Motor neuron (in vitro differentiated cells): Measurements from ENCODE around the gene RASIP1. TPM values are rescaled to one million over a fixed set of nuclear protein-coding genes. Genes with fewer than 3 reads are reported as not detected.
"Not testable (repeated sequence)": the region's sequence is repeated elsewhere in the genome, so short reads cannot be mapped to it uniquely, and the experiment has no call there.

ENCODE experiments used
- ATAC-seq, 8 experiments: fragments of 200-7000 bp; cut with Tn5 transposase; replicated peaks in 6 of 8; 2 replicates each; pipeline ENCODE4 v1.8.0; 2021; ENCODE audit warnings: mild to moderate bottlenecking in 8 of 8, moderate library complexity in 8 of 8
- H3K27ac ChIP-seq, 2 donors: fragments of 250-450 bp; sonication (Bioruptor Pico); 2 replicates each; pipeline ENCODE4 v1.9.0; 2021; ENCODE audit warnings: antibody characterized with exemption in 2 of 2, mild to moderate bottlenecking in 2 of 2, moderate library complexity in 1 of 2
- H3K4me1 ChIP-seq, 2 donors: fragments of 250-450 bp; sonication (Bioruptor Pico); replicated peaks in 1 of 2; 2 replicates each; pipeline ENCODE4 v1.6.1; 2021; ENCODE audit warnings: antibody characterized with exemption in 2 of 2, mild to moderate bottlenecking in 2 of 2, moderate library complexity in 1 of 2
- H3K4me3 ChIP-seq, 5 donors: fragments of 250-450 bp; sonication (Bioruptor Pico); 2 replicates each; pipeline ENCODE4 v1.9.0; 2021; ENCODE audit warnings: antibody characterized with exemption in 5 of 5, mild to moderate bottlenecking in 5 of 5, moderate library complexity in 4 of 5
- WGBS, 10 experiments: fragments of 450-650 bp; shearing (Covaris generic); methylation state at CpG; one replicate each; pipeline ENCODE4 v1.0.0; 2022; 5-methylcytosine and 5-hydroxymethylcytosine counted together
- in situ Hi-C, 9 experiments: fragments of 400-800 bp; cut with MboI; loops; one replicate each; pipeline ENCODE4 v1.15.0; 2021; ENCODE audit warnings: low sequenced_read_pairs in 9 of 9, low pct_unique_long_range_greater_than_20kb in 2 of 9; ENCODE audit not compliant: unreplicated experiment in 9 of 9
- total RNA-seq, 8 experiments: library from RNA; unstranded; fragments of 300-600 nt; gene quantifications; 2 replicates each; pipeline versions ENCODE4 v1.2.3 to v1.2.4, GENCODE V29; 2022

Gene RASIP1
- total RNA-seq, 8 experiments from 2014 or later = 0.33 to 9.4 (median 0.42) TPM; not detected in 1

- Histone ChIP-seq H3K4me1 (peaks cover 0 to 5% of the 10 kb centered on the region in 2 donors), H3K27ac (no peak overlapping the region), H3K4me3 (no peak overlapping the region)
- in situ Hi-C loops = no loop called here
- peak in 3 of 8 experiments; percentile 49 to 75 (median 65) for ATAC-seq
- WGBS, 10 experiments = 7 to 82% (median 59%) methylated on average over 3 to 6 of the region's 7 CpGs; no CpG with 5 or more reads in 7 of the 10 experiments
Observed at GRCh38 chr19:48681127-48681470, 59.3 kb downstream of the RASIP1 start.

GRCh38 chr19:48680436-48681126, 59.8 kb downstream of the RASIP1 start:
- WGBS, 10 experiments = 62 to 98% (median 80%) methylated on average over 1 to 9 of the region's 45 CpGs; no CpG with 5 or more reads in 7 of the 10 experiments
- Histone ChIP-seq H3K4me1 (peaks cover 2 to 8% of the 10 kb centered on the region in 2 donors), H3K4me3 (no peak overlapping the region), H3K27ac (no peak overlapping the region)
- in situ Hi-C loops = no loop called here
- peak in 1 of 8 experiments; percentile 9 for ATAC-seq

- whole genome bisulfite sequencing, 10 experiments = 58 to 100% (median 90%) methylated on average over 1 to 4 of the region's 19 CpGs; no CpG with 5 or more reads in 6 of the 10 experiments
- in situ Hi-C loops, H3K27ac ChIP-seq: not testable (repeated sequence)
Observed at GRCh38 chr19:48680006-48680405, 60.4 kb downstream of the RASIP1 start.

GRCh38 chr19:48678201-48678600, 62.2 kb downstream of the RASIP1 start:
- peak in 2 of 8 experiments; percentile 54 to 59 for ATAC-seq
- Histone ChIP-seq H3K4me3 (no peak overlapping the region), H3K27ac (no peak overlapping the region), H3K4me1 (peaks cover 16 to 25% of the 10 kb centered on the region in 2 donors)
- in situ Hi-C loops = no loop called here
- WGBS, 10 experiments = 68 to 86% (median 80%) methylated on average over 1 to 4 of the region's 4 CpGs; no CpG with 5 or more reads in 7 of the 10 experiments

More at GRCh38 chr19:48680006-48680405, 60.4 kb downstream of the RASIP1 start:
- H3K4me1 ChIP-seq = peaks cover 6 to 13% of the 10 kb centered on the region in 2 donors
- not testable (repeated sequence) for H3K4me3 ChIP-seq, ATAC-seq

GRCh38 chr19:48676887-48677286, 63.5 kb downstream of the RASIP1 start:
- no peak for ATAC-seq
- WGBS, 10 experiments = 48 to 95% (median 84%) methylated on average over 1 to 12 of the region's 13 CpGs; no CpG with 5 or more reads in 3 of the 10 experiments
- Histone ChIP-seq H3K27ac (no peak overlapping the region), H3K4me3 (no peak overlapping the region), H3K4me1 (peaks cover 21 to 27% of the 10 kb centered on the region in 2 donors)
- in situ Hi-C loops = no loop called here

- ATAC-seq = no peak
- Histone ChIP-seq H3K4me3 (no peak overlapping the region), H3K27ac (no peak overlapping the region), H3K4me1 (peaks cover 21 to 28% of the 10 kb centered on the region in 2 donors)
- 68 to 83% methylated on average over 6 to 10 of the region's 17 CpGs; no CpG with 5 or more reads in 8 of the 10 experiments for whole genome bisulfite sequencing, 10 experiments
- in situ Hi-C loops = no loop called here
Observed at GRCh38 chr19:48676487-48676886, 63.9 kb downstream of the RASIP1 start.

- Histone ChIP-seq H3K4me1 (peaks cover 29 to 36% of the 10 kb centered on the region in 2 donors), H3K27ac (no peak overlapping the region), H3K4me3 (no peak overlapping the region)
- ATAC-seq = peak; percentile 86 to 97 (median 89)
- 0 to 100% (median 40%) methylated on average over 1 to 13 of the region's 28 CpGs; no CpG with 5 or more reads in 1 of the 10 experiments for WGBS, 10 experiments
- in situ Hi-C loops = no loop called here
Observed at GRCh38 chr19:48674921-48675824, 65.2 kb downstream of the RASIP1 start.

GRCh38 chr19:48674216-48674809, 66.1 kb downstream of the RASIP1 start:
- no peak for ATAC-seq
- no peak overlapping the region for H3K27ac ChIP-seq
- WGBS, 10 experiments = 97 to 100% methylated on average over 5 to 6 of the region's 19 CpGs; no CpG with 5 or more reads in 8 of the 10 experiments
- peaks cover 29 to 36% of the 10 kb centered on the region in 2 donors for H3K4me1 ChIP-seq
- in situ Hi-C loops = no loop called here
- no peak overlapping the region for H3K4me3 ChIP-seq

GRCh38 chr19:48673436-48674100, 66.8 kb downstream of the RASIP1 start:
- peaks cover 29 to 36% of the 10 kb centered on the region in 2 donors for H3K4me1 ChIP-seq
- in situ Hi-C loops = no loop called here
- H3K27ac ChIP-seq = no peak overlapping the region
- ATAC-seq = no peak
- no peak overlapping the region for H3K4me3 ChIP-seq
- WGBS, 10 experiments = 41 to 100% (median 63%) methylated on average over 1 to 18 of the region's 25 CpGs; no CpG with 5 or more reads in 2 of the 10 experiments

GRCh38 chr19:48672994-48673393, 67.4 kb downstream of the RASIP1 start, which contains the start of gene NTN5:
TSS of gene NTN5 (minus strand) at chr19:48673017. CDS start at chr19:48670986, 2,031 bp downstream.
- no CpG with 5 or more reads among the region's 25 CpGs for WGBS, 10 experiments
- no peak within 1 kb of the TSS for H3K4me3 ChIP-seq
- no peak for ATAC-seq
- in situ Hi-C loops = no loop called here
- H3K4me1 ChIP-seq = peaks cover 29 to 36% of the 10 kb centered on the region in 2 donors
- H3K27ac ChIP-seq = no peak within 1 kb of the TSS

GRCh38 chr19:48671446-48671995, 68.9 kb downstream of the RASIP1 start:
- in situ Hi-C loops = no loop called here
- 83% methylated on average over 3 of the region's 10 CpGs; no CpG with 5 or more reads in 9 of the 10 experiments for WGBS, 10 experiments
- no peak for ATAC-seq
- Histone ChIP-seq H3K4me1 (peaks cover 29 to 36% of the 10 kb centered on the region in 2 donors), H3K27ac (peak overlapping the region in 1 of 2 donors; percentile 63), H3K4me3 (no peak overlapping the region)
